Panc1 (cell line): ENCODE results near the gene IL16. TPM values are rescaled to one million over a fixed set of nuclear protein-coding genes. Genes with fewer than 3 reads are reported as not detected.

Experiments used
- ATAC-seq: fragments of 200-7000 bp; cut with Tn5 transposase; 2 replicates; pipeline ENCODE4 v1.9.1; 2020; ENCODE audit warnings: mild to moderate bottlenecking, moderate library complexity
- Bru-seq: library from RNA; stranded (reverse); fragments of 400-500 nt; gene quantifications from one replicate; lab custom pipeline; 2021; lab: Mats Ljungman, UMichigan
- BruChase-seq, 2 experiments: library from RNA; stranded (reverse); fragments of 400-500 nt; gene quantifications; one replicate each; lab custom pipeline; 2021; lab: Mats Ljungman, UMichigan
- BruUV-seq: library from RNA; stranded (reverse); fragments of 400-500 nt; replicated peaks from 2 replicates; lab custom pipeline; 2021; lab: Mats Ljungman, UMichigan
- CTCF ChIA-PET: fragments of 300-600 bp; sonication (Branson Sonifier 250); formaldehyde crosslinking; loops from one replicate; lab custom pipeline; 2022; ENCODE audit warnings: antibody characterized with exemption; lab: Charles Lee
- POLR2A ChIA-PET: fragments of 300-600 bp; sonication (Branson Sonifier 250); formaldehyde crosslinking; loops from one replicate; lab custom pipeline; 2022; ENCODE audit warnings: antibody characterized with exemption; lab: Charles Lee
- DNase-seq: peaks from one replicate; pipeline ENCODE4 v3.0.0-alpha.2; 2010; ENCODE audit warnings: low read depth, low spot score
- H3K27ac ChIP-seq: 2 replicates; pipeline ENCODE4 v1.5.1; 2011; ENCODE audit warnings: mild to moderate bottlenecking, low read length, inconsistent platforms
- H3K27me3 ChIP-seq: fragments of 200-500 bp; sonication (Bioruptor generic); 2 replicates; pipeline ENCODE4 v1.6.0; 2014; ENCODE audit warnings: low read length, inconsistent platforms; ENCODE audit not compliant: control insufficient read depth, insufficient read depth
- H3K36me3 ChIP-seq: fragments of 200-500 bp; sonication (Bioruptor generic); 2 replicates; pipeline ENCODE4 v1.5.1; 2014; ENCODE audit warnings: inconsistent platforms, mild to moderate bottlenecking, low read length, moderate library complexity; ENCODE audit not compliant: control insufficient read depth, insufficient read depth
- H3K4me1 ChIP-seq: 2 replicates; pipeline ENCODE4 v1.5.1; 2011; ENCODE audit warnings: inconsistent platforms, mild to moderate bottlenecking, low read length, moderate library complexity; ENCODE audit not compliant: control insufficient read depth, insufficient read depth
- H3K4me3 ChIP-seq, 2 experiments: 2 replicates each; pipeline ENCODE4 v1.5.1; 2011 to 2012; ENCODE audit warnings: low read depth in 2 of 2, low read length in 2 of 2, mild to moderate bottlenecking in 2 of 2, inconsistent platforms in 1 of 2, moderate library complexity in 1 of 2
- H3K9me3 ChIP-seq: fragments of 200-500 bp; sonication (Bioruptor generic); 2 replicates; pipeline ENCODE4 v1.5.1; 2014; ENCODE audit warnings: low read depth, mild to moderate bottlenecking, inconsistent platforms, low read length, moderate library complexity; ENCODE audit not compliant: control insufficient read depth, insufficient read depth
- CTCF ChIP-seq: fragments of 450-650 bp; IDR thresholded peaks from 2 replicates; pipeline ENCODE4 v1.5.1; 2017; ENCODE audit warnings: mild to moderate bottlenecking
- POLR2AphosphoS5 ChIP-seq: IDR thresholded peaks from 2 replicates; pipeline ENCODE4 v1.6.1; 2012; ENCODE audit warnings: mild to moderate bottlenecking, low read depth, low read length, moderate library complexity
- REST ChIP-seq, 2 experiments: IDR thresholded peaks; 2 replicates each; pipeline ENCODE4 v1.6.1; 2011 to 2012; ENCODE audit warnings: low read depth in 2 of 2, control low read depth in 1 of 2, low read length in 1 of 2, mild to moderate bottlenecking in 1 of 2, moderate library complexity in 1 of 2; ENCODE audit not compliant: insufficient read depth in 1 of 2
- SIN3A ChIP-seq: IDR thresholded peaks from 2 replicates; pipeline ENCODE4 v1.6.1; 2012; ENCODE audit warnings: low read depth, mild to moderate bottlenecking, low read length, moderate library complexity, borderline replicate concordance; ENCODE audit not compliant: insufficient read depth
- TCF7L2 ChIP-seq: IDR thresholded peaks from 2 replicates; pipeline ENCODE4 v1.6.1; 2011; ENCODE audit warnings: mild to moderate bottlenecking, low read depth, low read length, inconsistent platforms
- in situ Hi-C: cut with HindIII; loops from 2 replicates; pipeline ENCODE4 v1.10.0; 2016; ENCODE audit warnings: low sequenced_read_pairs, low pct_unique_long_range_greater_than_20kb
- intact Hi-C: fragments of 100-400 bp; cut with micrococcal nuclease; formaldehyde crosslinking; loops from one replicate; pipeline ENCODE4 v1.10.0; 2022; ENCODE audit not compliant: unreplicated experiment
- long read RNA-seq: library from polyadenylated mRNA; unstranded; transcript quantifications from one replicate; pipeline ENCODE4 v2.0.0, GENCODE V29; 2021; ENCODE audit not compliant: unreplicated experiment
- polyA plus RNA-seq: library from polyadenylated mRNA; unstranded; fragments of >200 nt; gene quantifications from one replicate; pipeline ENCODE4 v1.2.1, GENCODE V29; 2012; ENCODE audit warnings: missing spikeins; ENCODE audit not compliant: insufficient read length
- total RNA-seq: library from RNA; stranded (reverse); gene quantifications from one replicate; pipeline ENCODE4 v1.2.1, GENCODE V29; 2021; ENCODE audit not compliant: unreplicated experiment

The IL16 gene
- total RNA-seq (1.0 TPM), Bru-seq, nascent RNA (percentile 24 among the genes with signal in this experiment), BruChase-seq, experiment 1, labeled RNA remaining after a 2-hour chase (percentile 30 among the genes with signal in this experiment), BruChase-seq, experiment 2, labeled RNA remaining after a 6-hour chase (percentile 40 among the genes with signal in this experiment)
- 0.38 TPM for polyA plus RNA-seq
- long read RNA-seq, partial matches to known transcripts, result 1 of 1 reads
- long read RNA-seq, other reads (novel, unspliced or antisense), result 0 of 1 reads

DNA sequence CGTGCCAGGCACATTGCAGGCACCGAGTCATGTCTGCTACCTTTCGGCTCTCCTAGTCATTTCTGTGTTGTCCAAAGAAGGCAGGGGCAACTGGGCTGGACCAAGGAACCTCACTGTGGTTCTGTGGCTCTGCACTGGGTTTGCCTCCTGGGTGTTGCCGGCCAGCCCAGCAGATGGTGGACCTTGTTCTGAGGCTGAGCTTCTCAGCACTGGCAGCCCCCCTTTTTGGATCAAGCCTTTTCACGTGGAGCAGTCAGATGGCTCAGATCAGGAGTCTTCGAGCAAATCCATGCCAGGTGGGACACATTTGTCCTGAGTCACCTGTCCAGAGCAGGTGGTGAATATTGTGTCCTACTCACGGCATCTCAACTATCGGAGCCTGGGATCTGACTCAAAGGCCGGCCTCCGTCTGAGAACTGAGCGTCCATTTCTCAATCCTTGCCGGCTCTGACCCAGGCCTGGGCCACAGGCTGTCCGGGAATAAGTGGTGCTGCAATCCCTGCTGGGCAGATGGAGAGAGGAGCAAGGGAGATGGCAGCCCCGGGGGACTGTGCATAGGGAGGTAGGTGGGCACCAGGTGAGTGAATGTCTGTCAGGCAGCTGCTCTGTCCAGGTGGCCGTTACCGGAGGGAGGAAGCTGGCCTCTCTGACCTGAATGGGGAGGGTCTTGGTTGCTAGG, at the start of gene IL16:
TSS of gene IL16 (plus strand) at position 304 of the 679 bp plus-strand sequence. CDS start 28,521 bp downstream, outside the sequence.
- POLR2A ChIA-PET, result no interaction called here
- H3K4me3 ChIP-seq, result no peak within 1 kb of the TSS
- no peak for DNase-seq
- CTCF ChIA-PET, result interaction anchor here (0.8 kb wide), 1 partner anchor 70 kb away, joined by 6 read pairs; no protein-coding TSS in a partner anchor
- intact Hi-C loops, result no loop called here
- 0 out of 2 replicates have a peak, but pooled peaks cover 2% of the 10 kb centered on the region for H3K27me3 ChIP-seq
- no peak within 1 kb of the TSS for H3K27ac ChIP-seq
- H3K36me3 ChIP-seq, result no peaks in the 10 kb centered on the region
- H3K9me3 ChIP-seq, result no peaks in the 10 kb centered on the region
- H3K4me1 ChIP-seq, result no peaks in the 10 kb centered on the region
- TF ChIP-seq TCF7L2, result no peak
- no peak for TF ChIP-seq CTCF
- no peak for TF ChIP-seq POLR2AphosphoS5
- TF ChIP-seq SIN3A, result no peak
- TF ChIP-seq REST (IDR thresholded peaks at IDR 0.05; ENCODE audit: insufficient read depth in 1 of 2, low read depth in 2 of 2, low read length in 1 of 2), result no peak
- ATAC-seq, result 0 out of 2 replicates have a peak, but pooled peaks have one; percentile 17
- in situ Hi-C loops, result no loop called here
- no TSS peak for BruUV-seq

- no peak overlapping the region for H3K27ac ChIP-seq
- no TSS peak for BruUV-seq
- intact Hi-C loops (no loop called here), in situ Hi-C loops (no loop called here)
- H3K27me3 ChIP-seq, result no peaks in the 10 kb centered on the region
- no peaks in the 10 kb centered on the region for H3K4me1 ChIP-seq
- H3K9me3 ChIP-seq, result no peaks in the 10 kb centered on the region
- H3K4me3 ChIP-seq, result no peak overlapping the region
- no peak for ATAC-seq
- TF ChIP-seq SIN3A, result no peak
- DNase-seq, result no peak
- no peaks in the 10 kb centered on the region for H3K36me3 ChIP-seq
- CTCF ChIA-PET, result interaction anchor here (1.2 kb wide), 1 partner anchor 115 kb away, joined by 3 read pairs; no protein-coding TSS in a partner anchor
- POLR2A ChIA-PET, result interaction anchor here (0.7 kb wide), 1 partner anchor 274 kb away, joined by 3 read pairs; no protein-coding TSS in a partner anchor
These were observed 45.3 kb upstream of the IL16 start for GRCh38 chr15:81151389-81151788.
